GDM1 (cell line): ENCODE data around the gene MUC5B.
"Not testable (repeated sequence)": the region's sequence is repeated elsewhere in the genome, so short reads cannot be mapped to it uniquely, and the experiment has no call there.

ENCODE experiments used
- DNase-seq: peaks from one replicate; lab custom pipeline; 2025; lab: John Stamatoyannopoulos, UW

The MUC5B gene

DNA sequence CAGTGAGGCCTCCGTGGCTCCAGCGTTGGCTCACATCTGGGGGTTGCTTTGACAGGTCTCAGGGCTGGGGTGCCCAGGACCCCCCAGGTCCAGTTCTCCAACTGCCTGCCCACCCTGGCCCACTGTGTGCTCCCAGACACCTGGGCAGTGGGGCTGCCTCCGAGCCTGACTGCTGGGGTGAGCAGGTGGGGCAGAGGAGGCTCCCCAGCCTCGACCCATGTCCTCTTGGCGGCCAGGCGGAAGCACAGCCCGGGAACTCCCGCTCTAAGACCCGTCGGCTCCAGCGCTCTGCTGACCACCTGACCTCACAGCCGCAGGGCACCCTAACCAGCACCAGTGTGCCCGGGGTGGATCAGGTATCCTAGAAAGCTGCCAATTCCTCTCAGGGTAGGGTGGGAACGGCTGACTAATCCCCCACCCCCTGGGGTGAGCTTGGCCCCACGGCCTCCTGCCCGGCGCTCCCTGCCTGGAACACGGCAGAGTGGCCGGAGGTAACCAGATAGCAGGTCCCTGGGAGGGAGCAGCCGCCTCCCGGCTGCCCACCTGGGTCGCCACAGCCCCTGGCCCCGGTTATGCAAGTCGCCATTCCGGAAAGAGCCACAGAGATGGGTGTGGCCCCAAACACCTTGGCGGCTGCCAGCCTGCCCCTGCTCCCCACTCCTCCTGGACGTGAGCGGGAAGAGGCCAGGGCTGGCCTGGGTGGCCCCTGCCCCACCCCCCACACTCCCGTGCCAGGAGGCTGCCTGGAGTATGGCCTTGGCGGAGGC, 19.2 kb upstream of the MUC5B start:
- DNase-seq = no peak

DNA sequence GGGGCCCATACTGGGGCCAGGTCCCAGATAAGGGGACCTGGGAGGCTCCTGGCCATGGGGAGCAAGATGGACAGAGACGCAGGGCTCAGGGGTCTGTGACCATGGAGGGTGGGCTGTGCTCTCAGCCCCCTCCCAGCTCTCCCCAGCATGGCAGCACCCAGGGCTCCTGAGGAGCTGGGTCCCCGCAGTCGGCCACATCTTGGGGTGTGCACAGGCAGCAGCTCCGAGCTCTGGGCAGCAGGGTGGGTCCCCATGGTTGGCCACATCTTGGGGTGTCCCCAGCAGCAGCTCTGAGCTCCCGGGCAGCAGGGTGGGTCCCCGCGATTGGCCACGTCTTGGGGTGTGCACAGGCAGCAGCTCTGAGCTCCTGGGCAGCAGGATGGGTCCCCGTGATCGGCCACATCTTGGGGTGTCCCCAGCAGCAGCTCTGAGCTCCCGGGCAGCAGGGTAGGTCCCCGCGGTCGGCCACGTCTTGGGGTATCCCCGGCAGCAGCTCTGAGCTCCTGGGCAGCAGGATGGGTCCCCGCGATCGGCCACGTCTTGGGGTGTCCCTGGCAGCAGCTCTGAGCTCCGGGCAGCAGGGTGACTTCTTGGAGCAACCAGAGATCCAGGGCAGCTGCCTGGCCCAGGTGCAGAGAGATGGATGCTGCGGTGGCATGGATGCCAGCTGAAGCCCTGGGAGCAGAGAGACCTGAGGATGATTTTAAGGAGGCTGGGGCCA, 18.3 kb upstream of the MUC5B start:
- no peak for DNase-seq

DNA sequence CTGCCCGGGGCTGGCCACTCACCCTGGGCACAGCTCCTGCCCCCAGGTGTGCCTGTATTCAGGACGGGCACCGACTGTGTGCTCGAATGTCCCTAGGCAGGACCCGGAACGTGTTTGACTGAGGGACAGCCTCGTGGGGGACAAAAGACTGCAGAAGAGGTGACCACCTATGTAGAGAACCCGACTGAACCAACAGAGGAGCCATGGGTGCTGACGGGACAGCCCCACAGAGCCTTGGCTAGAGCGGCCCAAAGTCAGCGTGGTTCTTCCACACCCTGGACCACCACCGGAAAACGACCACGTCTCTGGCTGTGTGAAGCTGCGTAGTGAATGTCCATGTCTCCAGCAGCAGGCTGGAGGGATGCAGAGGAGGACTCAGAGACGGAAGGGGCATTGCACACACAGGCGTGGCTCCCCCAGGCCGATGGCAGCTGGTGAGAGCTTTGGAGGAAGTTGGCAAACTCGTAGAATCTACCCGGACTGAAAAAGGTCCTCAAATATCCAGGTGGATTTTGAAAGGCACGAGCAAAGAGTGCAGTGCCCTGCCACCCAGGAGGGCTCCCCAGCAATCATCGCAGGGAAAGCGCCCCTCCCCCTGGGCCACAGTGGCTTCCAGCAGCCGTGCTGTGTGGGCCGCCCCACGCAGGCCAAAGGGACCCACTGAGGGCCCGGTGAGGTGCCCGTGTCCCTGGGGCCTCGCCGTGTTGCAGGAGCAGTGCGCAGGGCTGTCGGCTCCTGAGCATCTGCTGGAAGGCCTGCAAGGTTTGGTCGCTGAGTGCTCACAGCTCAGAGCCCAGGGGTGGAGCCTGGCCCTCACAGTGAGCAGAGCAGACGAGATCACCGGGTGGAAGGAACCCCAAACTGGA, 17.5 kb upstream of the MUC5B start:
- no peak for DNase-seq

DNA sequence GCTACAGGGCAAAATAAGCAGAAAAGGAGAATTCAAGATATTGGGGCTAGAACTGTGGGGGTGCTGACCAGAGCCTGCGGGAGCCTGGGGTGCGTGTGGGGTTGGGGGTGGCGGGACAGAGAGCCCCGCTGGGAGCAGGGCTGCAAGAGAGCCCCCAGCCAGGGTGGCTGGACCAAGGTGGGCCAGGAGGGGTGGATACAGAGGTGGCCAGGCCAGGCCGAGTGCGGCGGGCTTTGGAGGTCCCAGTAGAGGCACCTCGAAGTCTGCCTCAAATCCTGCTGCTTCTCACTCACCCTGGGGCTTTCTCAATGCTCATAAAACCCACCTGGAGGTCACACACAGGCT, 16.9 kb upstream of the MUC5B start:
- no peak for DNase-seq

GRCh38 chr11:1206391-1207271, 16.2 kb upstream of the MUC5B start:
- DNase-seq = no peak

DNA sequence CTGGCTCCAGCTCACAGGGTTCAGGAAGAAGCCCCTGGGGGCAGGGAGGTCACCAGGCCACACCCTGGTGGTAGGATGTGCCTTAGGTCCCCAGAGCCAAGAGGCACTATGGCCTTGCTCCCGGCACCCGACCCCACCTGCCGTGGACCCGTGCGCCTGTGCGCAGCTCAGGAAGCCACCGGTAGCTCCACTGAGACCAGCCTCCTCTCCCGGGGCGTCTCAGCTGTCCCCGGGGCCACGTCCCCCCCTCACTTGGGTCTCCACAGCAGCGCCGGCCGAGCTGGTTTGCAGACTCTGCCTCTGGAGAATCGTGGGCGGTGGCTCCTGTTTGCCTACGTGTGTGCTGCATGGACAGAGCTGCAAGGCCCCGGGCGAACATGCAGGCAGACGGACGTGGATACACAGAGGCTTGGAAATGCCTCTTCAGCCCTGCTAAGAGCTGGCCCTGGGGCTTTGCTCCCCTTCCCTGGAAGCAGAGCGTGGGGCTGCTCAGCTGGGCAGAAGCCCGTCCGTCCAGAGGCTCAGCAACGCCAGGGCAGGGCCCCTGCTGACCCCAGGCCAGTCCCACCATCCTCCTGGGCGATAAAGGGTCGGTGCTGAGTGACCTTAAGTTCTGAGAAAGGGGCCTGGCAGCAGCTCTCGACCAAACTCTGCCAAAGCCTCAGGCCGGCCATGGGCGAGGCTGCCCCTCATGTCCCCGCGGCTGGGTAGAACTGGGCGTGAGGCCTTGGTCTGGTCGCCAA, 15.3 kb upstream of the MUC5B start:
- DNase-seq = no peak

- DNase-seq = no peak
These were observed 14.8 kb upstream of the MUC5B start for GRCh38 chr11:1208144-1208393.

- DNase-seq = no peak
These were observed 14.2 kb upstream of the MUC5B start for GRCh38 chr11:1208394-1209261.

GRCh38 chr11:1209371-1210057, 13.4 kb upstream of the MUC5B start:
- no peak for DNase-seq

DNA sequence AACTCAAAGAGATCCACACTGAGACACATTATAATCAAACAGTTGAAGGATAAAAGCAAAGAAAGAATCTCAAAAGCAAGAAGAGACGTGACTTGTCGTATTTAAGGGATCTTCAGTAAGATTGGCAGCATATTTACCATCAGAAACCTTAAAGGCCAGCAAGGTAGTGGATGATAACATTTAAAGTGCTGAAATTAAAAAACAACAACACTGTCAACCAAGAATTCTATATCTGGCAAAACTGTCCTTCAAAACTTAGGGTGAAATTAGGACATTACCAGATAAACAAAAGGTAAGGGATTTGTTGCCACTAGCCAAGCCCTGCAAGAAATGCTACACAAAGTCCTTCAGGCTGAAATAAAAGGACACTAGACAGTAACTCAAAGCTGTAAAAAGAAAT, 11.0 kb upstream of the MUC5B start:
- DNase-seq = no peak

- not testable (repeated sequence) for DNase-seq
These were observed 7.0 kb upstream of the MUC5B start for GRCh38 chr11:1215826-1216225.

DNA sequence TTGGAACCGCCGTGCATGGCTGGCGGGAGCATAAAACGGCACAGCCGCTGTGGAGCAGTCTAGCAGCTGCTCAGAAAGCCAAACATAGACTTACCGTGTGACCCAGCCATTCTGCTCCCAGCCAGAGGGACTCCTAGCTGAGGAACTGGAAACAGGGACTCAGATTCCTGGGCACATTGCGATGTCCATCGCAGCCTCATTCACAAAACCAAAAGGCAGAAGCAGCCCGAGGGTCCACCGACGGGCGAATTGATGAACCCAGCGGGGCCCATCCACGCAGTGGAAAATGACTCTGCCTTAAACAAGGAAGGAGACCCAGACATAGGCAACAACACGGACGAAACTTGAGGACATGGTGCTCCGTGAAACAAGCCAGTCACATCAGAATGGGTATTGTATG, 5.7 kb upstream of the MUC5B start:
- no peak for DNase-seq

GRCh38 chr11:1218256-1218787, 4.5 kb upstream of the MUC5B start:
- DNase-seq = no peak

- DNase-seq = no peak
These were observed 3.9 kb upstream of the MUC5B start for GRCh38 chr11:1218788-1219445.

DNA sequence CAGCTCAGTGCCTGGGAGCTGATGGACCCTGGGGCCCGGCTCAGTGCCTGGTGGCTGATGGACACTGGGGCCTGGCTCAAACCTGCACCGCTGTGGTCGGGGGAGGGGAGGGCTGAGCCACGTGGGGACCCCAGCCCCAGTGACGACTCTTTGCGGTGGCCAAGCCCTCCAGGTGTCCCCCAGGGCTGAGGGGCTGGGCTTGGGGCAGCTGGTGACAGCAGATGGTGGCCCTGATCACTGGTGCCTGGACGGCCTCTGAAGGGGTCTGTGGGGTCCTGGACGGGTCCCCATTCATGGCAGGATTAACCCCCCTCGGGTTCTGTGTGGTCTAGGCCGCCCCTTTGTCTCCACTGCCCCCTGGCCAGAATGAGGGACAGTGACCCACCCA, 3.4 kb upstream of the MUC5B start:
- no peak for DNase-seq

GRCh38 chr11:1219834-1220815, 2.7 kb upstream of the MUC5B start:
- no peak for DNase-seq

- DNase-seq = no peak
These were observed 1.7 kb upstream of the MUC5B start for GRCh38 chr11:1220941-1221721.
